OCI-LY7 (cell line): Measurements from ENCODE around the gene NCS1. TPM values are rescaled to one million over a fixed set of nuclear protein-coding genes. Genes with fewer than 3 reads are reported as not detected.

ENCODE experiments used
- BruUV-seq: library from RNA; stranded (reverse); fragments of 400-500 nt; replicated peaks from 2 replicates; lab custom pipeline; 2021; lab: Mats Ljungman, UMichigan
- CTCF ChIA-PET: fragments of 300-600 bp; sonication (Branson Sonifier 250); formaldehyde crosslinking; loops from one replicate; lab custom pipeline; 2022; ENCODE audit warnings: antibody characterized with exemption; ENCODE audit not compliant: unreplicated experiment; lab: Charles Lee
- POLR2A ChIA-PET: fragments of 300-600 bp; sonication (Branson Sonifier 250); formaldehyde crosslinking; loops from one replicate; lab custom pipeline; 2022; ENCODE audit warnings: antibody characterized with exemption; lab: Charles Lee
- DNase-seq: peaks from one replicate; pipeline ENCODE4 v3.0.0-alpha.2; 2015; ENCODE audit warnings: low spot score
- H2AFZ ChIP-seq: fragments of 200-600 bp; sonication (generic), shearing (Covaris generic); 2 replicates; pipeline ENCODE4 v1.6.1; 2014; ENCODE audit warnings: mild to moderate bottlenecking, antibody characterized with exemption, low read length, moderate library complexity
- H3K27ac ChIP-seq: fragments of 200-600 bp; sonication (generic); 2 replicates; pipeline ENCODE4 v1.5.1; 2014; ENCODE audit warnings: mixed run types, low read depth, mild to moderate bottlenecking, moderate library complexity, low read length, inconsistent platforms; ENCODE audit not compliant: poor library complexity, severe bottlenecking
- H3K36me3 ChIP-seq: fragments of 200-600 bp; sonication (generic); 2 replicates; pipeline ENCODE4 v1.6.1; 2014; ENCODE audit warnings: mild to moderate bottlenecking, antibody characterized with exemption, low read length, moderate library complexity, mixed read lengths; ENCODE audit not compliant: insufficient read depth
- H3K4me1 ChIP-seq: fragments of 200-600 bp; sonication (generic); 2 replicates; pipeline ENCODE4 v1.5.1; 2014; ENCODE audit warnings: mild to moderate bottlenecking, low read length; ENCODE audit not compliant: insufficient read depth, poor library complexity, severe bottlenecking
- H3K4me2 ChIP-seq: fragments of 200-600 bp; sonication (generic); 2 replicates; pipeline ENCODE4 v1.6.1; 2014; ENCODE audit warnings: mild to moderate bottlenecking, low read length
- H3K4me3 ChIP-seq: fragments of 200-600 bp; sonication (generic); 2 replicates; pipeline ENCODE4 v1.5.1; 2014; ENCODE audit warnings: mild to moderate bottlenecking, low read depth, low read length; ENCODE audit not compliant: poor library complexity, severe bottlenecking
- H3K79me2 ChIP-seq: fragments of 200-600 bp; sonication (generic); 2 replicates; pipeline ENCODE4 v1.6.1; 2016; ENCODE audit warnings: low read depth, mild to moderate bottlenecking, low read length, moderate library complexity, mixed read lengths; ENCODE audit not compliant: insufficient read depth
- H3K9me2 ChIP-seq: fragments of 200-600 bp; sonication (generic); 2 replicates; pipeline ENCODE4 v1.6.1; 2016; ENCODE audit warnings: mild to moderate bottlenecking, low read length, mixed read lengths; ENCODE audit not compliant: insufficient read depth
- H3K9me3 ChIP-seq: fragments of 200-600 bp; sonication (generic); 2 replicates; pipeline ENCODE4 v1.6.1; 2014; ENCODE audit warnings: mild to moderate bottlenecking, mixed run types, low read length, mixed read lengths
- H4K20me1 ChIP-seq: fragments of 200-600 bp; sonication (generic); 2 replicates; pipeline ENCODE4 v1.6.1; 2014; ENCODE audit warnings: mild to moderate bottlenecking, antibody characterized with exemption, low read length, moderate library complexity, mixed read lengths; ENCODE audit not compliant: insufficient read depth
- EZH2phosphoT487 ChIP-seq: fragments of 200-600 bp; sonication (generic); IDR thresholded peaks from 2 replicates; pipeline ENCODE4 v1.6.1; 2018; ENCODE audit warnings: low read depth, borderline replicate concordance, mild to moderate bottlenecking, mixed run types, antibody characterized with exemption, low read length, moderate library complexity, mixed read lengths
- intact Hi-C: fragments of 100-400 bp; cut with micrococcal nuclease; formaldehyde crosslinking; loops from one replicate; pipeline ENCODE4 v1.10.0; 2022; ENCODE audit not compliant: unreplicated experiment
- total RNA-seq, 2 experiments: library from RNA; depleted of rRNA in 1 of 2; stranded (reverse); fragments of >200 nt in 1 of 2; shearing (Covaris generic) in 1 of 2; gene quantifications; 2 replicates each; pipeline ENCODE4 v1.2.3, GENCODE V29; 2014 to 2022
- TF ChIP-seq, protein P1 (sequence below): fragments of 200-600 bp; sonication (generic); conservative IDR thresholded peaks from 2 replicates; pipeline ENCODE4 v1.5.1; 2014; ENCODE audit warnings: mild to moderate bottlenecking, antibody characterized with exemption, low read length, moderate library complexity, mixed read lengths

NCS1 gene
- total RNA-seq, 2 experiments from 2014 or later = not detected

DNA sequence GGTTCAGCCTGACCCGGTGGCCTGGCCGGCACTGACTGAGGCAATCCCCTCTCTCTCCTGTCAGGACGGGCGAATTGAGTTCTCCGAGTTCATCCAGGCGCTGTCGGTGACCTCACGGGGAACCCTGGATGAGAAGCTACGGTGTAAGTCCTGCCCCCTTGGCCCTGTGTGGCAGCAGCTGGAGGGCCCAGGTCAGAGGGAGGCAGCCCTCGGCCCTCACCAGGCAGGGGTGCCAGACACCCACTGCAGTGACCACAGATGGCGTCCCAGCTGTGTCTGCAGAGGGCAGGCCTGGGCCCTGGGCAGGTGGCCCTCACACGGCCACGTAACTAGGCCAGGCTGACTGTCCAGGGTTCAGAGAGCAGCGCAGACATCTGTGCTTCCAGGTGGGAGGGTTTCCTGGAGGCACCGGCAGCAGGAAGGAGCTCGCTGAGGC lies 47.5 kb downstream of the NCS1 start:
- DNase-seq = no peak

GRCh38 chr9:130220352-130220751 lies 48.1 kb downstream of the NCS1 start:
- ChIA-PET CTCF (no interaction called here), POLR2A (interaction anchor here (0.6 to 0.7 kb wide), 3 partner anchors 9 to 705 kb away, joined by 3 to 6 read pairs (median 5); no protein-coding TSS in a partner anchor)
- H3K9me2 ChIP-seq = no peaks in the 10 kb centered on the region
- intact Hi-C loops = no loop called here
- no peaks in the 10 kb centered on the region for H3K36me3 ChIP-seq
- H3K4me1 ChIP-seq = no peaks in the 10 kb centered on the region
- no peak overlapping the region for H3K27ac ChIP-seq
- TF ChIP-seq, protein P1, sequence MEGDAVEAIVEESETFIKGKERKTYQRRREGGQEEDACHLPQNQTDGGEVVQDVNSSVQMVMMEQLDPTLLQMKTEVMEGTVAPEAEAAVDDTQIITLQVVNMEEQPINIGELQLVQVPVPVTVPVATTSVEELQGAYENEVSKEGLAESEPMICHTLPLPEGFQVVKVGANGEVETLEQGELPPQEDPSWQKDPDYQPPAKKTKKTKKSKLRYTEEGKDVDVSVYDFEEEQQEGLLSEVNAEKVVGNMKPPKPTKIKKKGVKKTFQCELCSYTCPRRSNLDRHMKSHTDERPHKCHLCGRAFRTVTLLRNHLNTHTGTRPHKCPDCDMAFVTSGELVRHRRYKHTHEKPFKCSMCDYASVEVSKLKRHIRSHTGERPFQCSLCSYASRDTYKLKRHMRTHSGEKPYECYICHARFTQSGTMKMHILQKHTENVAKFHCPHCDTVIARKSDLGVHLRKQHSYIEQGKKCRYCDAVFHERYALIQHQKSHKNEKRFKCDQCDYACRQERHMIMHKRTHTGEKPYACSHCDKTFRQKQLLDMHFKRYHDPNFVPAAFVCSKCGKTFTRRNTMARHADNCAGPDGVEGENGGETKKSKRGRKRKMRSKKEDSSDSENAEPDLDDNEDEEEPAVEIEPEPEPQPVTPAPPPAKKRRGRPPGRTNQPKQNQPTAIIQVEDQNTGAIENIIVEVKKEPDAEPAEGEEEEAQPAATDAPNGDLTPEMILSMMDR = no peak
- TF ChIP-seq EZH2phosphoT487 = no peak
- no peak overlapping the region for H3K4me3 ChIP-seq
- no peak for DNase-seq
- no peaks in the 10 kb centered on the region for H4K20me1 ChIP-seq
- no TSS peak for BruUV-seq
- no peak overlapping the region for H2AFZ ChIP-seq
- H3K79me2 ChIP-seq = no peaks in the 10 kb centered on the region
- no peaks in the 10 kb centered on the region for H3K9me3 ChIP-seq
- no peak overlapping the region for H3K4me2 ChIP-seq

More for the DNA sequence above, 47.5 kb downstream of the NCS1 start:
- H3K4me1 ChIP-seq = no peaks in the 10 kb centered on the region
- ChIA-PET CTCF (no interaction called here), POLR2A (no interaction called here)
- H4K20me1 ChIP-seq = no peaks in the 10 kb centered on the region
- intact Hi-C loops = no loop called here
- H2AFZ ChIP-seq = no peak overlapping the region
- H3K9me2 ChIP-seq = no peaks in the 10 kb centered on the region
- H3K4me2 ChIP-seq = no peak overlapping the region
- no peaks in the 10 kb centered on the region for H3K9me3 ChIP-seq
- TF ChIP-seq, protein P1 = no peak
- TF ChIP-seq EZH2phosphoT487 = no peak
- BruUV-seq = no TSS peak
- no peaks in the 10 kb centered on the region for H3K79me2 ChIP-seq
- no peak overlapping the region for H3K4me3 ChIP-seq
- H3K27ac ChIP-seq = no peak overlapping the region
- no peaks in the 10 kb centered on the region for H3K36me3 ChIP-seq

DNA sequence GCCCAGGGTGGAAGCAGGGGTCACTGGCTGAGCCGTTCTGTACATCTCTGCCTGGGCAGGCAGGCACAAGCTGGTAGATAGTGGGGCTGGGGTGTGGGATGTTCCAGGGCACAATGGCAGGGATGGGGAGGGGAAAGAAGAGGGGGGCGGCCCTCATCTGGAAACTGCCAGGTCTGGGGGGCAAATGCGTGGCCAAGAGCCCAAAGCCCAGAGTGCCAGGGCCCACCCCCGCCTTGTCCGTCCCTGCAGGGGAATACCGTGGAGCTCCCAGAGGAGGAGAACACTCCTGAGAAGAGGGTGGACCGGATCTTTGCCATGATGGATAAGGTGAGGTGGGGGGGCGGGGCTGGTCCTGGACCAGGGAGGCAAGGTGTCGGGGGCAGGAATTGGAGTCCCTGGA lies 50.6 kb downstream of the NCS1 start:
- H3K4me2 ChIP-seq = no peak overlapping the region
- no peaks in the 10 kb centered on the region for H3K9me2 ChIP-seq
- CTCF ChIA-PET = no interaction called here
- H3K4me3 ChIP-seq = no peak overlapping the region
- no peak overlapping the region for H3K27ac ChIP-seq
- no peak overlapping the region for H2AFZ ChIP-seq
- 0 out of 2 replicates have a peak, but pooled peaks cover 3% of the 10 kb centered on the region for H3K9me3 ChIP-seq
- no peak for DNase-seq
- TF ChIP-seq EZH2phosphoT487 = no peak
- TF ChIP-seq, protein P1 = no peak
- H3K79me2 ChIP-seq = no peaks in the 10 kb centered on the region
- H4K20me1 ChIP-seq = no peaks in the 10 kb centered on the region
- H3K36me3 ChIP-seq = no peaks in the 10 kb centered on the region
- intact Hi-C loops = no loop called here
- no peaks in the 10 kb centered on the region for H3K4me1 ChIP-seq
- BruUV-seq = no TSS peak
- POLR2A ChIA-PET = no interaction called here
